Right ventricle myocardium inferior (tissue), 1 donor: ENCODE results near the gene AMPD3. TPM values are rescaled to one million over a fixed set of nuclear protein-coding genes. Genes with fewer than 3 reads are reported as not detected.
"Not testable (repeated sequence)": the region's sequence is repeated elsewhere in the genome, so short reads cannot be mapped to it uniquely, and the experiment has no call there.

ENCODE experiments used
- ATAC-seq: fragments of 200-7000 bp; cut with Tn5 transposase; one replicate; pipeline ENCODE4 v1.9.1; 2020; ENCODE audit warnings: mild to moderate bottlenecking, moderate library complexity
- DNase-seq: peaks from one replicate; pipeline ENCODE4 v3.0.0; 2021; ENCODE audit errors: missing footprints
- intact Hi-C: fragments of 100-400 bp; cut with DNase I; formaldehyde crosslinking; loops from one replicate; pipeline ENCODE4 v1.11.0; 2022
- total RNA-seq: library from RNA; stranded (reverse); fragmentation: NEBNext Ultra II Directional; extraction: Animal tissue kit (Norgen Biotek cat#: 25700); gene quantifications from one replicate; pipeline ENCODE4 v1.2.1, GENCODE V29; 2021
- donor health status: DM: no; HTN: yes; CAD: no; lungs with severe emphysema.

Gene AMPD3
- total RNA-seq, 1 donor from 2014 or later, result 3.5 TPM

- intact Hi-C loops, result no loop called here
- no peak for ATAC-seq
- no peak for DNase-seq
Observed at GRCh38 chr11:10432493-10432892, 22.6 kb upstream of the AMPD3 start.

DNA sequence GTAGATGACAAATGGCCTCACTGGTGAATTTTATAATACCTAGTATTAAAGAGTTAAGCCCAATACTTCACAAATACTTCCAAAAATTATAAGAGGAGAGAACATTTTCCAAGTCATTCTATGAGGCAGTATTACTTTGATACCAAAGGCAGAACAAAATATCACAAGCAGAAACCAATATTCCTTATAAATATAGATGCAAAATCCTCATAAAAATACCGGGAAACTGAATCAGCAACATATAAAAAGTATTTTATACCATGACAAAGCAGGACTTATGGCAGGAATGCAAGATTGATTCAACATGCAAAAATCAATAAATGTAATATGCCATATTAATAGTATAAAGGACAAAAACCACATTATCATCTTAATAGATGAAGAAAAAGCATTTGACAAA lies 22.1 kb upstream of the AMPD3 start:
- ATAC-seq, result no peak
- no peak for DNase-seq
- intact Hi-C loops, result no loop called here

GRCh38 chr11:10436224-10436623 lies 18.8 kb upstream of the AMPD3 start:
- DNase-seq (no peak), ATAC-seq (peak; percentile 20)
- intact Hi-C loops, result no loop called here

DNA sequence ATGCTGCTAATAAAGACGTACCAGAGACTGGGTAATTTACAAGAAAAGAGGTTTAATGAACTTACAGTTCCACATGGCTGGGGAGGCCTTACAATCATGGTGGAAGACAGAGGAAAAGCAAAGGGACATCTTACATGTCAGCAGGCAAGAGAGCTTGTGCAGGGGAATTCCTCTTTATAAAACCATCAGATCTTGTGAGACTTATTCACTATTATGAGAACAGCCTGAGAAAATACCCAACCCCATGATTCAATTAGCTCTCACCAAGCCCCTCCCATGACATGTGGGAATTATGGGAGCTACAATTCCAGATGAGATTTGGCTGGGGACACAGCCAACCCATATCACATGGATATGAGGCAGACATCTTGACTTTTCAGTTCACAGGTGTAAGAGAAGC lies 18.4 kb upstream of the AMPD3 start:
- intact Hi-C loops, ATAC-seq, DNase-seq: not testable (repeated sequence)

GRCh38 chr11:10438458-10438857 lies 16.6 kb upstream of the AMPD3 start:
- intact Hi-C loops, result no loop called here
- no peak for ATAC-seq
- DNase-seq, result no peak

DNA sequence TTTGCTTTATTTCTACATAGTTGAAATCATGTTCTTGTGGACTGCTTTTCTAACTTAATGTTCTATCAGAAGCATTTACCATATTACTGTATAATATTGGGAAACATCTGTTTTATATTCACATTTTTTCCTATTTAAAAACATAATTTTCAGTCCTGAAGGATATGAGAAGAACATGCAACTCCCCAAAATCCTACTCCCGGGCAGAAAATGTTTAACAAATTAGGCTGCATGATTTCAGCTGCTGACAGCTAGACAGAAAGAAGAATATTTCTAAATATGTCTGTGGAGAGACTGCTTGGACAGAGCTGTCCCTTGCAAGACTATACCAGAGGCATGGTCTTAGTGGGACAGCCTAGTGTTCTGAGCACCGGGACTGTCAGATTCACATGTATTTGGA lies 15.7 kb upstream of the AMPD3 start:
- ATAC-seq, result no peak
- DNase-seq, result no peak
- intact Hi-C loops, result no loop called here

DNA sequence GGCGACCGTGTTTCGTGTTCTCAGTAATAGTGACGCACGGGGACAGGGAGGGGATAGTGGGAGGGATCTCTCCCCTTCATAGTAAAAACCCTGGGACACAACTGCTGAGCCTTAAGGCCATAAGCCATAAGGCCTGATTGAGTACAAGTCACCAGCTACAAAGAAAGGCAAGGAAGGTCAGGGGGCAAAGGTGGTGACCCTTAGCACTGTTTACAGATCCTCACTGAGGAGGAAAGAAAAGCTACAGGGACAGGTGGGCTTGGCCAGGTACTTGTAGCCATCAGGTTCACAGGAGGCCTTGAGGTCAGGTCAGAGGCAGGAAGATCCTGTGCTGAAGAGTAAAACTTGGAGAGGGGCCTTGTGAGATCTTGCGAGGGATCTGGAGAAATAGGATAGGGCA lies 15.1 kb upstream of the AMPD3 start:
- ATAC-seq, result no peak
- intact Hi-C loops, result no loop called here
- no peak for DNase-seq

DNA sequence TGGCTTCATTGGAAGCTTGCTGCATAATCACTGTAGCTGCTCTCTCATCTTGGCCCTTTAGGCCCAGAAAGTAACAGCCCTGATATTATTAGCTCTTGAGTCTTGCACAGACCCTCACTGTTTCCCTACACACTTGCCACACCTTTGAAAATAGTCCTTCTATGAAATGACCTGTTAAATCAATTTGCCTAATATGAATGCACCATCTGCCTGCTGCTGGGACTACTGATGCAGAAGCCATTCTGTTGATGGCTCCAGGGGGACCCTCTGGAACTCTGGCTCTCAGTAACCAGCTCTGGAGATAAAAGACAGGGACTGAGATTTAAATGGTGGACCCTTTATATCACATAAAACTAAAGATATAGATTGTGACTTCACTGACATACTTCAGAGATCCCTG lies 14.7 kb upstream of the AMPD3 start:
- ATAC-seq (no peak), DNase-seq (no peak)
- intact Hi-C loops, result no loop called here

DNA sequence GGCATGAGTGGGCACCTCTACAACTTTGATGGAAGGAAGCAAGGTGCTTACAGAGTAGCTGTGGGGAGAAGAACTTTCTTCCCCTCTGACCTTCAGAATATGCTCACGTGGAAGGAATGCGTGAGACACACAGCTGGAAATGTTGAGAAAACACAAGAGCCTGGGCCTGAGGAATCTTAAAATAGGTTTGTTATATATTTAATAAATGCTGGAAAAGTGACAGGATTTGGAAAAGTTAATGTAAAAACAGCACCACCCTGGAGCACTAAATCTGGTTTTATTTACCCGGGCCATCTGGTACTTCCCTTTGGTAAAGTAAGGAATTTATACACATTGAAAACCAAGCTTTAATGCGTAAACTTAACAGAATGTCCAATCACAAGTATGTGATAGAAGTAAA lies 14.0 kb upstream of the AMPD3 start:
- ATAC-seq (no peak), DNase-seq (no peak)
- intact Hi-C loops, result no loop called here

- no peak for ATAC-seq
- intact Hi-C loops, result no loop called here
- DNase-seq, result no peak
Observed at GRCh38 chr11:10441652-10442503, 13.2 kb upstream of the AMPD3 start.

- ATAC-seq (no peak), DNase-seq (no peak)
- intact Hi-C loops, result no loop called here
Observed at GRCh38 chr11:10443152-10443551, 11.9 kb upstream of the AMPD3 start.

GRCh38 chr11:10443721-10444235 lies 11.3 kb upstream of the AMPD3 start:
- DNase-seq (no peak), ATAC-seq (no peak)
- intact Hi-C loops, result no loop called here

- ATAC-seq, result peak; percentile 23
- no peak for DNase-seq
- intact Hi-C loops, result no loop called here
Observed at GRCh38 chr11:10444725-10445315, 10.2 kb upstream of the AMPD3 start.

GRCh38 chr11:10447445-10447844 lies 7.6 kb upstream of the AMPD3 start:
- ATAC-seq, result no peak
- intact Hi-C loops, result no loop called here
- DNase-seq, result no peak

DNA sequence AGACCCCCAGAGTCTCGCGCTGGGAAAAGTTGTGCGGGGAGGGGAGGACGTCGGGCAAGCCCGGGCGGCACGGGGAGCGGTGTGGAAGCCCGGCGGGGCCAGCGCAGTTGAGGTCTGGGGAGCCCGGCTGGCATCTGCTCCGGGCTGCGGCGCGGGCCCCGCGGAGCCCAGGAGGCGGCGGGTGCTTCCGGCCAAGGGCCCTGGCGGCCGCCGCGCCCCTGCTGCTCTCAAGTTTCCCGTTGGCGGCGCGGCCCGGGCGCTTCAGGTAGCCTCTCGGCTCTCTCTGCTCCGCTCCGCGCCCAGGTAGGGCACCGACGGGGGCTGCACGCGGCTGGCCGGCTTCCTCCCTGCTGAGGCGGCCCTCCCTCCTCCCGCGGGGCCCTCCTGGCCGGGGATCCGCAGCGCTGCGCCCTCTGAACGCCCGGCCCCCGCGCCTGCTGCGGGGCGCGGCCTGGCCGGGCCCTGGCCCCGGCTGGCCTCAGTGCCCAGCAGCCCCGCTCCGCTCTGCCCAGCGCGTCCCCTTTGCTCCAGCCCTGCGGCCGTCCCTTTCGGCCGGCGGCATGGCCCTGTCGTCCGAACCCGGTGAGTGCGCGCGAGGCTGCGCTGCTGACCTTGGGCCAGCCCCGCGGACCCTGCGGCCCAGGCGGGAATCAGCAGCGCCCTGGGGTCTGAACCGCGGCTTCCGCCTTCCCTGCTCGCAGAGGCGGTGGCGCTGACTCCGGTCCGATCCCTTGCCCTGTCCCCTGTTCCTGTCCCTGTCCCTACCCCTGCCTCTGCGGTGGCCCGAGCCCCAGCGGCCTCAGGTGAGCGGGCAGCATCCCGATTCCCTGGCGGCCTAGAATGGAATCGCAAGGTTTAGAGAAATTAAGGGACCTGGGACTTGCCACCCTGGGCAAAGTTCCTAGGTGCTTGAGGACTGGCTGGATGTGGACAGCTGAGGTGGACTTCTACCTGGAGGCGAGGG lies 4.3 kb upstream of the AMPD3 start:
- peak; percentile 66 for ATAC-seq
- intact Hi-C loops, result no loop called here
- DNase-seq, result peak; percentile 82

DNA sequence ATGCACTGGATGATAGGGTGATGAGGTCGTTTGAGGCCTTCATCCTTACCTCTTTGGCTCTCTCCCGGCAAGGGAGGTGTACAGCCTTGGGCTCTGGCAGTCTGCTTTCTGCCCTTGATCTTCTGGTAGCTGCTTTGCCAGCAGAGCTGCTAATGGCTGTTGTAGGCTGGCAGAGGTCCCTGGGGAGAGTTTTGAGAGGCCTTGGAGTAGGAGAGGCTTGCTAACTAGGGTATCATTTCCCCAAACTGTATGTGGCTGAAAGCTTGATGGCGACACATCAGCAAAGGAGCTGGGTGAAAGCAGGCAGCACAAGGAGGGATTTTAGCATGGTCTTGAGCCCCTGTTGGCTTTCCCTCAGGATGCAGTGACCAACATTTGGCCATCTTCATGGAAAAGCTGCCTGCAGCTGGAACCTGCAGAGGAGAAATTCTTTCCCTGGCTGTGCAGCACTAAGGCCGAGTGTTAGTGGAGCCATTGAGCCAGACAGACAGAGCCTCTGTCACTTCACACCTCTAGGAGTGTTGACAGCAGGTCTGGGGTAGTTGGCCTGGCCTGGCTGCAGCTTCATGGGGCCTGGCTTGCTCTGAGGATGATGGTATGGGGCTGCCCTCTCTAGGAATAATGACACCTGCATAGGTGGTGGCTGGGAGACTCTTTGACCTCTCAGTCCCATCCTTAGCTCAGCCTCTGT lies 3.5 kb upstream of the AMPD3 start:
- intact Hi-C loops, result no loop called here
- no peak for DNase-seq
- ATAC-seq, result no peak

GRCh38 chr11:10452211-10452767 lies 2.8 kb upstream of the AMPD3 start:
- intact Hi-C loops, result no loop called here
- ATAC-seq, result no peak
- no peak for DNase-seq

DNA sequence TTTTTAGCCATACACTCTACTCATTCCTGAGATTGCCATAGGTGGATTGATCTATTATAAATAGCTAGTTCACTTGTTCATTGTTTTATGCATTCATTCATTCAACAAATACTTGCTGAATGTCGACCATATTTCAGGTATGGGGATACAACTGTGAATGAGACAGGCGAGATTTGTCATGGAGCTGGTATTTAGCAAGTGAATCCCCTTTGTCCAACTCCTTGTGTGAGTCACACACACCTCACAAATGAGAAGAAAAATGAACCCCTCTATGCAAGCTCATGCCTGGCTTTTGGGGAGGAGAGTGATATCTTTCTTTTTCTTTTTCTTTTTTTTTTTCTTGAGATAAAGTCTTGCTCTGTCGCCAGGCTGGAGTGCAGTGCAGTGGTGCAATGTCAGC lies 1.8 kb upstream of the AMPD3 start:
- intact Hi-C loops, result no loop called here
- ATAC-seq (no peak), DNase-seq (no peak)
